Lower leg skin (tissue), 3 donors: ENCODE measurements around the gene HLA-DRB1.

ENCODE experiments used
- CTCF ChIP-seq, 3 donors: fragments of 450-650 bp; IDR thresholded peaks; one replicate each; pipeline ENCODE4 v1.5.1; 2016; ENCODE audit warnings: antibody characterized with exemption in 3 of 3, mild to moderate bottlenecking in 3 of 3, moderate library complexity in 2 of 3
- POLR2A ChIP-seq, 2 donors: fragments of 450-650 bp; IDR thresholded peaks; one replicate each; pipeline ENCODE4 v1.6.1; 2016 to 2017; ENCODE audit warnings: antibody characterized with exemption in 2 of 2, mild to moderate bottlenecking in 1 of 2, moderate library complexity in 1 of 2

GRCh38 chr6:32617751-32618150 lies 28.1 kb upstream of the HLA-DRB1 start:
- TF ChIP-seq CTCF (IDR thresholded peaks at IDR 0.05) (no peak), POLR2A (IDR thresholded peaks at IDR 0.05) (no peak)
